Tibial nerve (tissue), 4 donors: Measurements from ENCODE around the gene DLG1.

Source experiments
- EP300 ChIP-seq, 2 donors: sonication (generic); formaldehyde crosslinking; IDR thresholded peaks; one replicate each; pipeline ENCODE4 v1.6.1; 2017; ENCODE audit warnings: antibody characterized with exemption in 2 of 2, mild to moderate bottlenecking in 1 of 2
- POLR2A ChIP-seq, 2 donors: fragments of 450-650 bp; IDR thresholded peaks; one replicate each; pipeline ENCODE4 v1.6.1; 2017; ENCODE audit warnings: antibody characterized with exemption in 2 of 2, mild to moderate bottlenecking in 2 of 2, moderate library complexity in 2 of 2
- TF ChIP-seq, protein P1 (sequence below), 5 experiments: fragments of 200-600 bp in 3 of 5; fragments of 450-650 bp in 2 of 5; sonication (generic) in 3 of 5; IDR thresholded peaks; one replicate each; pipeline ENCODE4 v1.5.1; 2016 to 2019; ENCODE audit warnings: antibody characterized with exemption in 5 of 5, mild to moderate bottlenecking in 3 of 5, moderate library complexity in 2 of 5

DNA sequence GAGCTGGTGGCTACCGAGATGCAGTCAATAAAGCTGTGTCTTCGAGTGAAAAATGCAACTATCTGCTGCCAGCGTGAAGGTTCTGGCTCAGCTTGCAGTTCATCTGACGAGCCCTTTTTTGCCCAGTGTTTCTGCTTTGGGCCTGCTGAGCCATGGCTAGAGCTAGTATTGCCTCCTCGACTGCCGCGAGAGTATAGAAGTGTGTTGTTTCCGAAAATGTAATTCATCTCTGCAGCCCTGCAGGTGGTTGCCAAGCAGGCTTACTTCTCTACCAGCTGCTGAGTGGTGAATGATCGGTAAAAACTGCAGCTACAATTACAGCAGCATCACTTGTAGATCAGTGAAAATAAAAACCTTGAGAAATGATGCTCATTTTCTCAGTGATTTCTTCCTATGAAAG is 114.8 kb downstream of the DLG1 start:
- TF ChIP-seq, protein P1, sequence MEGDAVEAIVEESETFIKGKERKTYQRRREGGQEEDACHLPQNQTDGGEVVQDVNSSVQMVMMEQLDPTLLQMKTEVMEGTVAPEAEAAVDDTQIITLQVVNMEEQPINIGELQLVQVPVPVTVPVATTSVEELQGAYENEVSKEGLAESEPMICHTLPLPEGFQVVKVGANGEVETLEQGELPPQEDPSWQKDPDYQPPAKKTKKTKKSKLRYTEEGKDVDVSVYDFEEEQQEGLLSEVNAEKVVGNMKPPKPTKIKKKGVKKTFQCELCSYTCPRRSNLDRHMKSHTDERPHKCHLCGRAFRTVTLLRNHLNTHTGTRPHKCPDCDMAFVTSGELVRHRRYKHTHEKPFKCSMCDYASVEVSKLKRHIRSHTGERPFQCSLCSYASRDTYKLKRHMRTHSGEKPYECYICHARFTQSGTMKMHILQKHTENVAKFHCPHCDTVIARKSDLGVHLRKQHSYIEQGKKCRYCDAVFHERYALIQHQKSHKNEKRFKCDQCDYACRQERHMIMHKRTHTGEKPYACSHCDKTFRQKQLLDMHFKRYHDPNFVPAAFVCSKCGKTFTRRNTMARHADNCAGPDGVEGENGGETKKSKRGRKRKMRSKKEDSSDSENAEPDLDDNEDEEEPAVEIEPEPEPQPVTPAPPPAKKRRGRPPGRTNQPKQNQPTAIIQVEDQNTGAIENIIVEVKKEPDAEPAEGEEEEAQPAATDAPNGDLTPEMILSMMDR (IDR thresholded peaks at IDR 0.05): no peak
- TF ChIP-seq POLR2A (IDR thresholded peaks at IDR 0.05) (no peak), EP300 (IDR thresholded peaks at IDR 0.05) (no peak)
